PC-3 (cell line): ENCODE data around the gene CD160. TPM values are rescaled to one million over a fixed set of nuclear protein-coding genes. Genes with fewer than 3 reads are reported as not detected.
"Not testable (repeated sequence)": the region's sequence is repeated elsewhere in the genome, so short reads cannot be mapped to it uniquely, and the experiment has no call there.

ENCODE experiments used
- ATAC-seq: fragments of 200-7000 bp; cut with Tn5 transposase; 2 replicates; pipeline ENCODE4 v1.9.1; 2020; ENCODE audit warnings: mild to moderate bottlenecking, moderate library complexity
- BruUV-seq: library from RNA; stranded (reverse); fragments of 400-500 nt; replicated peaks from 2 replicates; lab custom pipeline; 2021; lab: Mats Ljungman, UMichigan
- CTCF ChIA-PET: fragments of 300-600 bp; sonication (Branson Sonifier 250); formaldehyde crosslinking; loops from one replicate; lab custom pipeline; 2022; ENCODE audit warnings: antibody characterized with exemption; lab: Charles Lee
- POLR2A ChIA-PET: fragments of 300-600 bp; sonication (Branson Sonifier 250); formaldehyde crosslinking; loops from one replicate; lab custom pipeline; 2022; ENCODE audit warnings: antibody characterized with exemption; ENCODE audit not compliant: unreplicated experiment; lab: Charles Lee
- DNase-seq: peaks from one replicate; pipeline ENCODE4 v3.0.0-alpha.2; 2015
- H2AFZ ChIP-seq: fragments of 300-600 bp; sonication (generic); 2 replicates; pipeline ENCODE4 v1.6.0; 2016; ENCODE audit warnings: antibody characterized with exemption, low read length
- H3F3A ChIP-seq: fragments of 300-600 bp; sonication (generic); one replicate; pipeline ENCODE4 v1.6.0; 2017; ENCODE audit warnings: antibody characterized with exemption, low read length, control low read depth, mild to moderate bottlenecking; ENCODE audit not compliant: unreplicated experiment
- H3K27ac ChIP-seq: fragments of 300-600 bp; sonication (generic); 2 replicates; pipeline ENCODE4 v1.5.1; 2016; ENCODE audit warnings: mild to moderate bottlenecking, low read length
- H3K27me3 ChIP-seq: fragments of 300-600 bp; sonication (generic); 2 replicates; pipeline ENCODE4 v1.6.1; 2016; ENCODE audit warnings: low read length, mixed read lengths
- H3K36me3 ChIP-seq: fragments of 300-600 bp; sonication (generic); 2 replicates; pipeline ENCODE4 v1.6.1; 2016; ENCODE audit warnings: low read depth, mixed run types, low read length, mixed read lengths
- H3K4me1 ChIP-seq: fragments of 300-600 bp; sonication (generic); 2 replicates; pipeline ENCODE4 v1.5.1; 2016; ENCODE audit warnings: low read length; ENCODE audit not compliant: insufficient read depth
- H3K4me2 ChIP-seq: fragments of 300-600 bp; sonication (generic); 2 replicates; pipeline ENCODE4 v1.6.0; 2016; ENCODE audit warnings: low read length
- H3K4me3 ChIP-seq: fragments of 300-600 bp; sonication (generic); 2 replicates; pipeline ENCODE4 v1.5.1; 2016; ENCODE audit warnings: mild to moderate bottlenecking, low read length, mixed read lengths
- H3K79me2 ChIP-seq: fragments of 300-600 bp; sonication (generic); 2 replicates; pipeline ENCODE4 v1.6.1; 2017; ENCODE audit warnings: low read length, mixed read lengths
- H3K9ac ChIP-seq: fragments of 300-600 bp; sonication (generic); 2 replicates; pipeline ENCODE4 v1.6.0; 2016; ENCODE audit warnings: mild to moderate bottlenecking, low read length
- H3K9me2 ChIP-seq: fragments of 300-600 bp; sonication (generic); replicated peaks from 2 replicates; pipeline ENCODE4 v1.6.1; 2016; ENCODE audit warnings: mixed run types, low read length, mixed read lengths
- H3K9me3 ChIP-seq: fragments of 300-600 bp; sonication (generic); 2 replicates; pipeline ENCODE4 v1.6.1; 2016; ENCODE audit warnings: low read length, mixed read lengths
- H4K20me1 ChIP-seq: fragments of 300-600 bp; sonication (generic); 2 replicates; pipeline ENCODE4 v1.6.1; 2016; ENCODE audit warnings: low read length, mixed read lengths
- CTCF ChIP-seq: fragments of 300-600 bp; sonication (generic); conservative IDR thresholded peaks from 2 replicates; pipeline ENCODE4 v1.5.1; 2017; ENCODE audit warnings: antibody characterized with exemption, low read depth, mild to moderate bottlenecking, low read length
- EZH2 ChIP-seq: fragments of 300-600 bp; sonication (generic); IDR thresholded peaks from one replicate; pipeline ENCODE4 v1.6.1; 2017; ENCODE audit warnings: antibody characterized with exemption, mild to moderate bottlenecking, low read length; ENCODE audit not compliant: unreplicated experiment
- EZH2phosphoT487 ChIP-seq: fragments of 300-600 bp; sonication (generic); IDR thresholded peaks from 2 replicates; pipeline ENCODE4 v1.6.1; 2018; ENCODE audit warnings: mild to moderate bottlenecking, antibody characterized with exemption, low read length, borderline replicate concordance
- intact Hi-C: fragments of 100-400 bp; cut with micrococcal nuclease; formaldehyde crosslinking; loops from 2 replicates; pipeline ENCODE4 v1.9.0; 2023
- total RNA-seq: library from RNA; depleted of rRNA; stranded (reverse); fragments of >200 nt; gene quantifications from 2 replicates; pipeline ENCODE4 v1.2.3, GENCODE V29; 2014

The CD160 gene
- total RNA-seq, 1 experiment from 2014 or later = not detected

- H3K27ac ChIP-seq, H3K79me2 ChIP-seq, H2AFZ ChIP-seq, BruUV-seq, POLR2A ChIA-PET, ATAC-seq, H3K4me3 ChIP-seq, H3K27me3 ChIP-seq, H3F3A ChIP-seq, DNase-seq, intact Hi-C loops, H3K9me3 ChIP-seq, H3K4me2 ChIP-seq, H3K9ac ChIP-seq, H3K9me2 ChIP-seq, H4K20me1 ChIP-seq, H3K4me1 ChIP-seq, CTCF ChIA-PET: not testable (repeated sequence)
- H3K36me3 ChIP-seq = peaks cover 15% of the 10 kb centered on the region; the same call in 1 of the 2 replicates
Observed at GRCh38 chr1:145768004-145768403, 48.7 kb downstream of the CD160 start.

GRCh38 chr1:145771056-145771455 lies 51.8 kb downstream of the CD160 start:
- Histone ChIP-seq H3K9ac (no peak overlapping the region), H3K4me1 (no peaks in the 10 kb centered on the region), H3K27me3 (no peaks in the 10 kb centered on the region), H3K4me2 (no peak overlapping the region), H4K20me1 (no peaks in the 10 kb centered on the region), H3K9me3 (no peaks in the 10 kb centered on the region), H3K27ac (no peak overlapping the region), H3K36me3 (peaks cover 15% of the 10 kb centered on the region; the same call in 1 of the 2 replicates), H3K79me2 (no peaks in the 10 kb centered on the region), H2AFZ (no peak overlapping the region), H3K9me2 (no peaks in the 10 kb centered on the region), H3K4me3 (no peak overlapping the region), H3F3A (no peaks in the 10 kb centered on the region)
- no TSS peak for BruUV-seq
- CTCF ChIA-PET = no interaction called here
- intact Hi-C loops = no loop called here
- ATAC-seq (no peak), DNase-seq (no peak)
- POLR2A ChIA-PET = no interaction called here
- TF ChIP-seq CTCF = no peak
- no peak for TF ChIP-seq EZH2phosphoT487
- TF ChIP-seq EZH2 = no peak

- POLR2A ChIA-PET = interaction anchor here (0.9 kb wide), 1 partner anchor 191 kb away, joined by 3 read pairs; the partner anchor contains the start of genes ANKRD34A and POLR3GL
Observed at GRCh38 chr1:145773423-145773822, 54.1 kb downstream of the CD160 start.

More at GRCh38 chr1:145773423-145773822, 54.1 kb downstream of the CD160 start:
- CTCF ChIA-PET = no interaction called here
- TF ChIP-seq EZH2phosphoT487 (no peak), EZH2 (no peak), CTCF (no peak)
- no peaks in the 10 kb centered on the region for H4K20me1 ChIP-seq
- ATAC-seq = no peak
- peaks cover 14% of the 10 kb centered on the region; the same call in 1 of the 2 replicates for H3K36me3 ChIP-seq
- no peak overlapping the region for H3K4me3 ChIP-seq
- H2AFZ ChIP-seq = no peak overlapping the region
- no peak for DNase-seq
- no peaks in the 10 kb centered on the region for H3K27me3 ChIP-seq
- H3K4me1 ChIP-seq = no peaks in the 10 kb centered on the region
- no TSS peak for BruUV-seq
- H3K4me2 ChIP-seq = no peak overlapping the region
- H3F3A ChIP-seq = no peaks in the 10 kb centered on the region
- no peak overlapping the region for H3K27ac ChIP-seq
- no peaks in the 10 kb centered on the region for H3K79me2 ChIP-seq
- H3K9me3 ChIP-seq = no peaks in the 10 kb centered on the region
- no peak overlapping the region for H3K9ac ChIP-seq
- H3K9me2 ChIP-seq = no peaks in the 10 kb centered on the region
- intact Hi-C loops = no loop called here
